ENCODE data around the gene NELL1. TPM values are rescaled to one million over a fixed set of nuclear protein-coding genes. Genes with fewer than 3 reads are reported as not detected.

Gene NELL1
- total RNA-seq, 3 donors from 2014 or later (not counting 1 experiment from before 2014, with no cell fraction given): not detected

- DNase-seq (no peak), ATAC-seq (no peak)
- no peak overlapping the region for H3K27ac ChIP-seq (ENCODE audit: low read length)
- H3K4me3 ChIP-seq (ENCODE audit: low read length): no peak overlapping the region
- Mint-ChIP-seq H3K27ac (no peak overlapping the region), H3K4me1 (no peaks in the 10 kb centered on the region), H3K9me3 (peaks cover 11 to 21% of the 10 kb centered on the region in 2 donors), H3K27me3 (ENCODE audit: low read depth in 2 of 2) (no peaks in the 10 kb centered on the region), H3K4me3 (no peak overlapping the region), H3K36me3 (no peaks in the 10 kb centered on the region)
- no peaks in the 10 kb centered on the region for H3K27me3 ChIP-seq (ENCODE audit: control insufficient read depth, insufficient read depth, low read length)
- WGBS (ENCODE audit: insufficient coverage): 42% methylated on average over 1 of the region's 1 CpG
- TF ChIP-seq CTCF (IDR thresholded peaks at IDR 0.05): no peak
- H3K36me3 ChIP-seq (ENCODE audit: control insufficient read depth, insufficient read depth, low read length): no peaks in the 10 kb centered on the region
- no peaks in the 10 kb centered on the region for H3K4me1 ChIP-seq (ENCODE audit: control insufficient read depth, insufficient read depth, low read length)
- H3K9me3 ChIP-seq (ENCODE audit: control insufficient read depth, insufficient read depth, low read length): peaks cover 11% of the 10 kb centered on the region
- intact Hi-C loops (cut with micrococcal nuclease): no loop called here
Measured at GRCh38 chr11:20808328-20808727, 138.9 kb downstream of the NELL1 start.

- intact Hi-C loops (cut with micrococcal nuclease): no loop called here
- Histone ChIP-seq H3K27me3 (ENCODE audit: control insufficient read depth, insufficient read depth, low read length) (no peaks in the 10 kb centered on the region), H3K27ac (ENCODE audit: low read length) (no peak overlapping the region), H3K4me3 (ENCODE audit: low read length) (no peak overlapping the region), H3K9me3 (ENCODE audit: control insufficient read depth, insufficient read depth, low read length) (no peaks in the 10 kb centered on the region), H3K4me1 (ENCODE audit: control insufficient read depth, insufficient read depth, low read length) (no peaks in the 10 kb centered on the region), H3K36me3 (ENCODE audit: control insufficient read depth, insufficient read depth, low read length) (no peaks in the 10 kb centered on the region)
- H3K36me3 Mint-ChIP-seq: no peaks in the 10 kb centered on the region
- H3K27me3 Mint-ChIP-seq (ENCODE audit: low read depth in 2 of 2): no peaks in the 10 kb centered on the region
- DNase-seq (no peak), ATAC-seq (no peak)
- no peak for TF ChIP-seq CTCF (IDR thresholded peaks at IDR 0.05)
- no peak overlapping the region for H3K4me3 Mint-ChIP-seq
- no peak overlapping the region for H3K27ac Mint-ChIP-seq
- 100% methylated on average over 1 of the region's 2 CpGs for WGBS (ENCODE audit: insufficient coverage)
- peaks cover 16 to 17% of the 10 kb centered on the region in 2 donors for H3K9me3 Mint-ChIP-seq
- no peaks in the 10 kb centered on the region for H3K4me1 Mint-ChIP-seq
Measured at GRCh38 chr11:20821046-20821445, 151.7 kb downstream of the NELL1 start.

GRCh38 chr11:20821470-20821869, 152.1 kb downstream of the NELL1 start:
- H3K9me3 Mint-ChIP-seq: peaks cover 16 to 18% of the 10 kb centered on the region in 2 donors
- DNase-seq: no peak
- H3K36me3 ChIP-seq (ENCODE audit: control insufficient read depth, insufficient read depth, low read length): no peaks in the 10 kb centered on the region
- no peak overlapping the region for H3K4me3 ChIP-seq (ENCODE audit: low read length)
- no peaks in the 10 kb centered on the region for H3K27me3 ChIP-seq (ENCODE audit: control insufficient read depth, insufficient read depth, low read length)
- TF ChIP-seq CTCF (IDR thresholded peaks at IDR 0.05): no peak
- no peaks in the 10 kb centered on the region for H3K4me1 ChIP-seq (ENCODE audit: control insufficient read depth, insufficient read depth, low read length)
- H3K27ac ChIP-seq (ENCODE audit: low read length): no peak overlapping the region
- no peak overlapping the region for H3K27ac Mint-ChIP-seq
- ATAC-seq: no peak
- H3K4me3 Mint-ChIP-seq: no peak overlapping the region
- no peaks in the 10 kb centered on the region for H3K9me3 ChIP-seq (ENCODE audit: control insufficient read depth, insufficient read depth, low read length)
- no peaks in the 10 kb centered on the region for H3K4me1 Mint-ChIP-seq
- intact Hi-C loops (cut with micrococcal nuclease): no loop called here
- H3K36me3 Mint-ChIP-seq: no peaks in the 10 kb centered on the region
- H3K27me3 Mint-ChIP-seq (ENCODE audit: low read depth in 2 of 2): no peaks in the 10 kb centered on the region

- Histone ChIP-seq H3K36me3 (ENCODE audit: control insufficient read depth, insufficient read depth, low read length) (no peaks in the 10 kb centered on the region), H3K4me1 (ENCODE audit: control insufficient read depth, insufficient read depth, low read length) (no peaks in the 10 kb centered on the region), H3K27ac (ENCODE audit: low read length) (no peak overlapping the region), H3K4me3 (ENCODE audit: low read length) (no peak overlapping the region), H3K27me3 (ENCODE audit: control insufficient read depth, insufficient read depth, low read length) (no peaks in the 10 kb centered on the region), H3K9me3 (ENCODE audit: control insufficient read depth, insufficient read depth, low read length) (no peaks in the 10 kb centered on the region)
- no peak for TF ChIP-seq CTCF (IDR thresholded peaks at IDR 0.05)
- H3K27me3 Mint-ChIP-seq (ENCODE audit: low read depth in 2 of 2): no peaks in the 10 kb centered on the region
- H3K36me3 Mint-ChIP-seq: no peaks in the 10 kb centered on the region
- no peak overlapping the region for H3K27ac Mint-ChIP-seq
- intact Hi-C loops (cut with micrococcal nuclease): no loop called here
- ATAC-seq (no peak), DNase-seq (no peak)
- H3K4me3 Mint-ChIP-seq: no peak overlapping the region
- peaks cover 10 to 20% of the 10 kb centered on the region in 2 donors for H3K9me3 Mint-ChIP-seq
- H3K4me1 Mint-ChIP-seq: no peaks in the 10 kb centered on the region
- 78% methylated on average over 2 of the region's 2 CpGs for WGBS (ENCODE audit: insufficient coverage)
Measured at GRCh38 chr11:20824773-20825172, 155.4 kb downstream of the NELL1 start.

All from natural killer cell (primary cell).